Measurements from ENCODE around the gene ZNF75A.

The ZNF75A gene

DNA sequence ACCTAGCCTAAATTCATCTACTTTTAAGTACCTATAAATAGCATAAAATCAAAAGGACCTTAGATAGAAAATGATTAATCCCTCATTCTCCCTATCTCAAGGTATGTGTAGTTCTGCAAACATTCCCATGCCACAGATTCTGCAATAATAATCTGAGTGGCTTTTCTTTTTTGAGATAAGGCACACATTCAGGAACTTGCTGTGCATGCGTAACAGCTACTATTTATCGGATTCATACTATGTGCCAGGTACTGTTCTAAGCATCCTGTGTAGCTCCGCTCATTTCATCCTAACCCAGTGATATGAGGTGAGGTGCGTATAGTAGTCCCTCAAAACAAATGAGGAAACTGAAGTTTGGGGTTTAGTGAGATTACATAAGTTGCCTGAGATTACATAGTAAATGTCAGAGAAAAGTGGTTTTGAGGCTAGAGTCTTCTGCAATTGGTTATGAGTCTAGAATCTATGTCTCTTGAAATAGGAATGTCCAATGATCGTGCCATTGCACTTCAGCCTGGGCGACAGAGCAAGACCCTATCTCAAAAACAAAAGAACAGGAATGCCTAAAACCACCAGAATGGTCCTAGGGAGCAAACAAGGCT lies 24.0 kb upstream of the ZNF75A start (continued):
- TF ChIP-seq, protein P1, sequence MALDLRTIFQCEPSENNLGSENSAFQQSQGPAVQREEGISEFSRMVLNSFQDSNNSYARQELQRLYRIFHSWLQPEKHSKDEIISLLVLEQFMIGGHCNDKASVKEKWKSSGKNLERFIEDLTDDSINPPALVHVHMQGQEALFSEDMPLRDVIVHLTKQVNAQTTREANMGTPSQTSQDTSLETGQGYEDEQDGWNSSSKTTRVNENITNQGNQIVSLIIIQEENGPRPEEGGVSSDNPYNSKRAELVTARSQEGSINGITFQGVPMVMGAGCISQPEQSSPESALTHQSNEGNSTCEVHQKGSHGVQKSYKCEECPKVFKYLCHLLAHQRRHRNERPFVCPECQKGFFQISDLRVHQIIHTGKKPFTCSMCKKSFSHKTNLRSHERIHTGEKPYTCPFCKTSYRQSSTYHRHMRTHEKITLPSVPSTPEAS (tag by site-specific recombination; IDR thresholded peaks at IDR 0.05): no peak
- TF ChIP-seq TCF7L2 (IDR thresholded peaks at IDR 0.05; ENCODE audit: borderline replicate concordance, low read depth, low read length): no peak

DNA sequence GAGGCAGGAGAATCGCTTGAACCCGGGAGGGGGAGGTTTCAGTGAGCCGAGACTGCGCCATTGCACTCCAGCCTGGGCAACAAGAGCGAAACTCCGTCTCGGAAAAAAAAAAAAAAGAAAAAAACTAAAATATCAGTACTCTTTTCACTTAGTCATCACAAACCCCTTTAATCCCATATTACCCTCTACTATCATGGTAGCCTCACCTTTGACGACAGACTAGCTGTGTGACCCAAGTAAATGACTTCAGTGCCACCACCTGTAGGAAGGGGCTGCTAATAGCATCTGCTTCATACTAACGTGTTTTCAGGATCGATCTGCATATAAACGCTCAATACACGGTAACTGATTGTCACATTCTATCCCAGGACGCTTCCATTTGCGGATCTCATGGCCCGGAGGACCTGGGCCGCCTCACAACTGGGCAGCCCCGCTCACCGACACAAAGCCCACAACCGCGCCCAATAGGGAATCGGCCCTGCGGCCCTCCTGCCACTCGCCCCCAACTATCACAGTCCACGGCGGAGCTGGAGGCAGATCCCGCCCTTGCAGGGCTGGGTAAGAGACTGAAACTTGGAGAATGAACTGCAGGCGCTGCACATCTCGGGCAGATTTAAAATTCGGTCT lies 23.1 kb upstream of the ZNF75A start:
- CTCF ChIA-PET: interaction anchor here (5.6 kb wide), 1 partner anchor 15 kb away, joined by 35 read pairs; no protein-coding TSS in a partner anchor
- H3K9me3 ChIP-seq (ENCODE audit: control insufficient read depth, insufficient read depth, low read depth, low read length): no peaks in the 10 kb centered on the region
- peak overlapping the region; percentile 74 for H3K4me3 ChIP-seq (ENCODE audit: low read depth, low read length)
- POLR2A ChIA-PET: interaction anchor here (0.5 to 3.0 kb wide), 23 partner anchors 10 to 406 kb away, joined by 3 to 21 read pairs (median 5); partner anchors contain the start of genes NAA60, OR1F1, TIGD7 and ZNF174
- H3K36me3 ChIP-seq (ENCODE audit: control insufficient read depth in 2 of 2, insufficient read depth in 1 of 2, low read length in 2 of 2): peaks cover 0 to 31% of the 10 kb centered on the region in 2 experiments; a peak in 1 of 3 replicates
- peak overlapping the region; percentile 94 for H3K27ac ChIP-seq (ENCODE audit: extremely low read depth, low read depth, low read length)
- H3K4me1 ChIP-seq (ENCODE audit: control insufficient read depth, insufficient read depth, low read length): no peaks in the 10 kb centered on the region
- no peak for TF ChIP-seq ZNF37A (tag by site-specific recombination; IDR thresholded peaks at IDR 0.05)
- TF ChIP-seq ZNF350 (tag by site-specific recombination; IDR thresholded peaks at IDR 0.05): no peak
- TF ChIP-seq ZNF629 (tag by site-specific recombination; IDR thresholded peaks at IDR 0.05): peak; percentile 12; the same call in 1 of the 2 replicates
- peak; percentile 96 for TF ChIP-seq SCRT2 (tag by site-specific recombination; IDR thresholded peaks at IDR 0.05)
- TF ChIP-seq YY2 (tag by site-specific recombination; IDR thresholded peaks at IDR 0.05): no peak
- no peak for TF ChIP-seq ZNF664 (tag by site-specific recombination; IDR thresholded peaks at IDR 0.05)
- TF ChIP-seq ZNF335 (tag by site-specific recombination; conservative IDR thresholded peaks at IDR 0.05): peak; percentile 65
- TF ChIP-seq ZNF292 (tag by site-specific recombination; IDR thresholded peaks at IDR 0.05; ENCODE audit: borderline replicate concordance, low read depth): no peak
- no peak for TF ChIP-seq ZNF433 (tag by site-specific recombination; IDR thresholded peaks at IDR 0.05; ENCODE audit: low read depth)
- no peak for TF ChIP-seq ZNF837 (tag by site-specific recombination; IDR thresholded peaks at IDR 0.05)
- TF ChIP-seq KLF8 (tag by site-specific recombination; IDR thresholded peaks at IDR 0.05): no peak
- TF ChIP-seq ZFHX2 (tag by site-specific recombination; conservative IDR thresholded peaks at IDR 0.05): peak; percentile 30; the same call in 1 of the 2 replicates
- no peak for TF ChIP-seq GLIS2 (tag by site-specific recombination; IDR thresholded peaks at IDR 0.05)
- TF ChIP-seq ZNF404 (tag by site-specific recombination; IDR thresholded peaks at IDR 0.05): no peak
- peak; percentile 45; the same call in 1 of the 2 replicates for TF ChIP-seq SCRT1 (tag by site-specific recombination; IDR thresholded peaks at IDR 0.05; ENCODE audit: borderline replicate concordance)
- TF ChIP-seq ZNF521 (tag by site-specific recombination; IDR thresholded peaks at IDR 0.05): no peak
- TF ChIP-seq, protein P2, sequence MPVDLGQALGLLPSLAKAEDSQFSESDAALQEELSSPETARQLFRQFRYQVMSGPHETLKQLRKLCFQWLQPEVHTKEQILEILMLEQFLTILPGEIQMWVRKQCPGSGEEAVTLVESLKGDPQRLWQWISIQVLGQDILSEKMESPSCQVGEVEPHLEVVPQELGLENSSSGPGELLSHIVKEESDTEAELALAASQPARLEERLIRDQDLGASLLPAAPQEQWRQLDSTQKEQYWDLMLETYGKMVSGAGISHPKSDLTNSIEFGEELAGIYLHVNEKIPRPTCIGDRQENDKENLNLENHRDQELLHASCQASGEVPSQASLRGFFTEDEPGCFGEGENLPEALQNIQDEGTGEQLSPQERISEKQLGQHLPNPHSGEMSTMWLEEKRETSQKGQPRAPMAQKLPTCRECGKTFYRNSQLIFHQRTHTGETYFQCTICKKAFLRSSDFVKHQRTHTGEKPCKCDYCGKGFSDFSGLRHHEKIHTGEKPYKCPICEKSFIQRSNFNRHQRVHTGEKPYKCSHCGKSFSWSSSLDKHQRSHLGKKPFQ (tag by site-specific recombination; IDR thresholded peaks at IDR 0.05): no peak
- TF ChIP-seq ZNF624 (tag by site-specific recombination; IDR thresholded peaks at IDR 0.05): no peak
- TF ChIP-seq ZEB2 (tag by site-specific recombination; IDR thresholded peaks at IDR 0.05): peak; percentile 13; the same call in 1 of the 2 replicates
- 0 out of 2 replicates have a peak, but pooled peaks have one; percentile 31 for TF ChIP-seq ZNF660 (tag by site-specific recombination; IDR thresholded peaks at IDR 0.05)
- no peak for TF ChIP-seq ZNF184 (tag by site-specific recombination; IDR thresholded peaks at IDR 0.05)
- no peak for TF ChIP-seq ZNF239 (tag by site-specific recombination; IDR thresholded peaks at IDR 0.05)
- no peak for TF ChIP-seq TSHZ1 (tag by site-specific recombination; IDR thresholded peaks at IDR 0.05; ENCODE audit: borderline replicate concordance)
- no peak; the same call in 1 of the 2 replicates for TF ChIP-seq PRDM4 (tag by site-specific recombination; IDR thresholded peaks at IDR 0.05)
- TF ChIP-seq, protein P3, sequence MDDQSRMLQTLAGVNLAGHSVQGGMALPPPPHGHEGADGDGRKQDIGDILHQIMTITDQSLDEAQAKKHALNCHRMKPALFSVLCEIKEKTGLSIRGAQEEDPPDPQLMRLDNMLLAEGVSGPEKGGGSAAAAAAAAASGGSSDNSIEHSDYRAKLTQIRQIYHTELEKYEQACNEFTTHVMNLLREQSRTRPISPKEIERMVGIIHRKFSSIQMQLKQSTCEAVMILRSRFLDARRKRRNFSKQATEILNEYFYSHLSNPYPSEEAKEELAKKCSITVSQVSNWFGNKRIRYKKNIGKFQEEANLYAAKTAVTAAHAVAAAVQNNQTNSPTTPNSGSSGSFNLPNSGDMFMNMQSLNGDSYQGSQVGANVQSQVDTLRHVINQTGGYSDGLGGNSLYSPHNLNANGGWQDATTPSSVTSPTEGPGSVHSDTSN (CRISPR knock-in tag; IDR thresholded peaks at IDR 0.05): no peak

Measured in HEK293 (cell line).